GM23338 (cell line): ENCODE data around the gene CETN1. TPM values are rescaled to one million over a fixed set of nuclear protein-coding genes. Genes with fewer than 3 reads are reported as not detected.

Experiments used
- ATAC-seq: fragments of 200-7000 bp; cut with Tn5 transposase; 3 replicates; pipeline ENCODE4 v1.9.1; 2020
- DNase-seq: peaks from one replicate; pipeline ENCODE4 v3.0.0-alpha.2; 2015; ENCODE audit warnings: low spot score
- H2AFZ ChIP-seq: fragments of 200-600 bp; sonication (generic); 2 replicates; pipeline ENCODE4 v1.8.0; 2016; ENCODE audit warnings: antibody characterized with exemption, mild to moderate bottlenecking, moderate library complexity
- H3F3A ChIP-seq: fragments of 200-600 bp; sonication (generic); replicated peaks from 2 replicates; pipeline ENCODE4 v1.8.0; 2017; ENCODE audit warnings: antibody characterized with exemption, mixed run types, low read depth
- H3K27ac ChIP-seq: fragments of 200-600 bp; sonication (generic); 2 replicates; pipeline ENCODE4 v1.6.1; 2016; ENCODE audit warnings: low read depth
- H3K27me3 ChIP-seq: fragments of 200-600 bp; sonication (generic); 2 replicates; pipeline ENCODE4 v1.8.0; 2016; ENCODE audit warnings: mild to moderate bottlenecking, mixed run types, moderate library complexity; ENCODE audit not compliant: insufficient read depth
- H3K36me3 ChIP-seq: fragments of 200-600 bp; sonication (generic); 2 replicates; pipeline ENCODE4 v1.8.0; 2016; ENCODE audit warnings: mild to moderate bottlenecking; ENCODE audit not compliant: insufficient read depth
- H3K4me1 ChIP-seq: fragments of 200-600 bp; sonication (generic); 2 replicates; pipeline ENCODE4 v1.8.0; 2016; ENCODE audit warnings: mild to moderate bottlenecking, moderate library complexity; ENCODE audit not compliant: insufficient read depth
- H3K4me2 ChIP-seq: fragments of 200-600 bp; sonication (generic); 2 replicates; pipeline ENCODE4 v1.7.1; 2017; ENCODE audit warnings: mixed run types
- H3K4me3 ChIP-seq: fragments of 200-600 bp; sonication (generic); 2 replicates; pipeline ENCODE4 v1.6.1; 2016; ENCODE audit warnings: mixed run types
- H3K79me2 ChIP-seq: fragments of 200-600 bp; sonication (generic); replicated peaks from 2 replicates; pipeline ENCODE4 v1.8.0; 2017; ENCODE audit warnings: mild to moderate bottlenecking; ENCODE audit not compliant: insufficient read depth
- H3K9me2 ChIP-seq: fragments of 200-600 bp; sonication (generic); 2 replicates; pipeline ENCODE4 v1.8.0; 2017; ENCODE audit not compliant: insufficient read depth
- H4K20me1 ChIP-seq: fragments of 200-600 bp; sonication (generic); replicated peaks from 2 replicates; pipeline ENCODE4 v1.8.0; 2017; ENCODE audit warnings: mild to moderate bottlenecking; ENCODE audit not compliant: insufficient read depth
- H3K27ac Mint-ChIP-seq: 2 replicates; pipeline ENCODE4 v1.8.0; 2020; ENCODE audit warnings: inconsistent platforms, mild to moderate bottlenecking, moderate library complexity, mixed read lengths
- H3K27me3 Mint-ChIP-seq: 3 replicates; pipeline ENCODE4 v1.8.0; 2022; ENCODE audit warnings: low read depth, mild to moderate bottlenecking, moderate library complexity, mixed read lengths, inconsistent platforms; ENCODE audit not compliant: insufficient read depth, poor library complexity
- H3K36me3 Mint-ChIP-seq: 3 replicates; pipeline ENCODE4 v1.8.0; 2021; ENCODE audit warnings: low read depth, mild to moderate bottlenecking, inconsistent platforms, moderate library complexity, mixed read lengths
- H3K4me1 Mint-ChIP-seq: 3 replicates; pipeline ENCODE4 v1.8.0; 2020; ENCODE audit warnings: mild to moderate bottlenecking, inconsistent platforms, mixed read lengths
- H3K4me3 Mint-ChIP-seq: 3 replicates; pipeline ENCODE4 v1.8.0; 2021; ENCODE audit warnings: moderate library complexity, mild to moderate bottlenecking, inconsistent platforms, mixed read lengths
- H3K9me3 Mint-ChIP-seq: 3 replicates; pipeline ENCODE4 v1.8.0; 2020; ENCODE audit warnings: moderate library complexity, mild to moderate bottlenecking, inconsistent platforms, mixed read lengths
- CREB1 ChIP-seq: fragments of 250-450 bp; sonication (Bioruptor Pico); IDR thresholded peaks from 2 replicates; pipeline ENCODE4 v1.5.0; 2020; ENCODE audit warnings: low read depth, mild to moderate bottlenecking, moderate library complexity
- CTCF ChIP-seq, 2 experiments: fragments of 200-600 bp in 1 of 2; sonication (generic) in 1 of 2; conservative IDR thresholded peaks; 2 replicates each; pipeline versions ENCODE4 v1.5.1 to v1.6.1; 2016 to 2017; ENCODE audit warnings: antibody characterized with exemption in 2 of 2, low read depth in 2 of 2, mild to moderate bottlenecking in 2 of 2, moderate library complexity in 1 of 2
- ETS1 ChIP-seq: IDR thresholded peaks from 2 replicates; pipeline ENCODE4 v1.6.1; 2016; ENCODE audit warnings: antibody characterized with exemption
- EZH2 ChIP-seq: fragments of 200-600 bp; sonication (generic); IDR thresholded peaks from one replicate; pipeline ENCODE4 v1.8.0; 2017; ENCODE audit warnings: antibody characterized with exemption, mild to moderate bottlenecking, low read depth; ENCODE audit not compliant: unreplicated experiment
- EZH2phosphoT487 ChIP-seq: fragments of 200-600 bp; sonication (generic); IDR thresholded peaks from one replicate; pipeline ENCODE4 v1.8.1; 2018; ENCODE audit warnings: antibody characterized with exemption; ENCODE audit not compliant: unreplicated experiment
- JUNB ChIP-seq: IDR thresholded peaks from one replicate; pipeline ENCODE4 v1.6.1; 2016; ENCODE audit warnings: antibody characterized with exemption; ENCODE audit not compliant: unreplicated experiment
- NANOG ChIP-seq: IDR thresholded peaks from 2 replicates; pipeline ENCODE4 v1.6.1; 2016; ENCODE audit warnings: antibody characterized with exemption, borderline replicate concordance
- POLR2AphosphoS5 ChIP-seq: IDR thresholded peaks from 2 replicates; pipeline ENCODE4 v1.6.1; 2016; ENCODE audit warnings: antibody characterized with exemption, low read depth
- STAT1 ChIP-seq: IDR thresholded peaks from one replicate; pipeline ENCODE4 v1.6.1; 2016; ENCODE audit warnings: antibody characterized with exemption; ENCODE audit not compliant: unreplicated experiment
- ZNF114 ChIP-seq: fragments of 250-450 bp; sonication (Bioruptor Pico); IDR thresholded peaks from 2 replicates; pipeline ENCODE4 v1.5.0; 2020; ENCODE audit warnings: mild to moderate bottlenecking, moderate library complexity
- ZNF331 ChIP-seq: fragments of 250-450 bp; sonication (Bioruptor Pico); IDR thresholded peaks from 2 replicates; pipeline ENCODE4 v1.5.0; 2020; ENCODE audit warnings: low read depth, mild to moderate bottlenecking, moderate library complexity
- polyA plus RNA-seq: library from polyadenylated mRNA; unstranded; fragments of >200 nt; fragmentation: Nextera tagmentation; extraction: Ambion mirVana; gene quantifications from 2 replicates; pipeline ENCODE4 v1.2.1, GENCODE V29; 2016
- total RNA-seq: library from RNA; depleted of rRNA; stranded (reverse); fragments of >200 nt; shearing (Covaris generic); gene quantifications from 2 replicates; pipeline ENCODE4 v1.2.3, GENCODE V29; 2014
- TF ChIP-seq, protein P1 (sequence below): IDR thresholded peaks from one replicate; pipeline ENCODE4 v1.6.1; 2018; ENCODE audit warnings: antibody characterized with exemption; ENCODE audit not compliant: unreplicated experiment
- TF ChIP-seq, protein P2 (sequence below): fragments of 250-450 bp; sonication (Bioruptor Pico); IDR thresholded peaks from 2 replicates; pipeline ENCODE4 v1.5.0; 2020; ENCODE audit warnings: mild to moderate bottlenecking, moderate library complexity

Gene CETN1
- total and polyA plus RNA-seq, 2 experiments from 2014 or later: not detected

GRCh38 chr18:570697-571096, 9.5 kb upstream of the CETN1 start:
- Mint-ChIP-seq H3K9me3 (no peaks in the 10 kb centered on the region; the same call in 2 of the 3 replicates), H3K4me1 (peaks cover 39% of the 10 kb centered on the region), H3K27ac (no peak overlapping the region), H3K27me3 (no peaks in the 10 kb centered on the region), H3K36me3 (no peaks in the 10 kb centered on the region), H3K4me3 (no peak overlapping the region)
- Histone ChIP-seq H3K4me1 (peaks cover 38% of the 10 kb centered on the region), H3K4me3 (no peak overlapping the region), H3K79me2 (no peaks in the 10 kb centered on the region), H4K20me1 (no peaks in the 10 kb centered on the region), H2AFZ (no peak overlapping the region), H3F3A (no peaks in the 10 kb centered on the region), H3K9me2 (no peaks in the 10 kb centered on the region), H3K36me3 (no peaks in the 10 kb centered on the region), H3K27me3 (no peaks in the 10 kb centered on the region), H3K27ac (no peak overlapping the region), H3K4me2 (no peak overlapping the region)
- ATAC-seq (no peak), DNase-seq (no peak)
- TF ChIP-seq NANOG: no peak
- no peak for TF ChIP-seq EZH2
- no peak for TF ChIP-seq CTCF (conservative IDR thresholded peaks at IDR 0.05; ENCODE audit: low read depth in 2 of 2)
- no peak for TF ChIP-seq CREB1 (CRISPR knock-in tag)
- TF ChIP-seq ETS1: no peak
- no peak for TF ChIP-seq ZNF331
- no peak for TF ChIP-seq EZH2phosphoT487
- no peak for TF ChIP-seq STAT1
- TF ChIP-seq, protein P1, sequence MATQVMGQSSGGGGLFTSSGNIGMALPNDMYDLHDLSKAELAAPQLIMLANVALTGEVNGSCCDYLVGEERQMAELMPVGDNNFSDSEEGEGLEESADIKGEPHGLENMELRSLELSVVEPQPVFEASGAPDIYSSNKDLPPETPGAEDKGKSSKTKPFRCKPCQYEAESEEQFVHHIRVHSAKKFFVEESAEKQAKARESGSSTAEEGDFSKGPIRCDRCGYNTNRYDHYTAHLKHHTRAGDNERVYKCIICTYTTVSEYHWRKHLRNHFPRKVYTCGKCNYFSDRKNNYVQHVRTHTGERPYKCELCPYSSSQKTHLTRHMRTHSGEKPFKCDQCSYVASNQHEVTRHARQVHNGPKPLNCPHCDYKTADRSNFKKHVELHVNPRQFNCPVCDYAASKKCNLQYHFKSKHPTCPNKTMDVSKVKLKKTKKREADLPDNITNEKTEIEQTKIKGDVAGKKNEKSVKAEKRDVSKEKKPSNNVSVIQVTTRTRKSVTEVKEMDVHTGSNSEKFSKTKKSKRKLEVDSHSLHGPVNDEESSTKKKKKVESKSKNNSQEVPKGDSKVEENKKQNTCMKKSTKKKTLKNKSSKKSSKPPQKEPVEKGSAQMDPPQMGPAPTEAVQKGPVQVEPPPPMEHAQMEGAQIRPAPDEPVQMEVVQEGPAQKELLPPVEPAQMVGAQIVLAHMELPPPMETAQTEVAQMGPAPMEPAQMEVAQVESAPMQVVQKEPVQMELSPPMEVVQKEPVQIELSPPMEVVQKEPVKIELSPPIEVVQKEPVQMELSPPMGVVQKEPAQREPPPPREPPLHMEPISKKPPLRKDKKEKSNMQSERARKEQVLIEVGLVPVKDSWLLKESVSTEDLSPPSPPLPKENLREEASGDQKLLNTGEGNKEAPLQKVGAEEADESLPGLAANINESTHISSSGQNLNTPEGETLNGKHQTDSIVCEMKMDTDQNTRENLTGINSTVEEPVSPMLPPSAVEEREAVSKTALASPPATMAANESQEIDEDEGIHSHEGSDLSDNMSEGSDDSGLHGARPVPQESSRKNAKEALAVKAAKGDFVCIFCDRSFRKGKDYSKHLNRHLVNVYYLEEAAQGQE: no peak
- no peak for TF ChIP-seq JUNB
- TF ChIP-seq ZNF114 (CRISPR knock-in tag): no peak
- no peak for TF ChIP-seq POLR2AphosphoS5
- TF ChIP-seq, protein P2, sequence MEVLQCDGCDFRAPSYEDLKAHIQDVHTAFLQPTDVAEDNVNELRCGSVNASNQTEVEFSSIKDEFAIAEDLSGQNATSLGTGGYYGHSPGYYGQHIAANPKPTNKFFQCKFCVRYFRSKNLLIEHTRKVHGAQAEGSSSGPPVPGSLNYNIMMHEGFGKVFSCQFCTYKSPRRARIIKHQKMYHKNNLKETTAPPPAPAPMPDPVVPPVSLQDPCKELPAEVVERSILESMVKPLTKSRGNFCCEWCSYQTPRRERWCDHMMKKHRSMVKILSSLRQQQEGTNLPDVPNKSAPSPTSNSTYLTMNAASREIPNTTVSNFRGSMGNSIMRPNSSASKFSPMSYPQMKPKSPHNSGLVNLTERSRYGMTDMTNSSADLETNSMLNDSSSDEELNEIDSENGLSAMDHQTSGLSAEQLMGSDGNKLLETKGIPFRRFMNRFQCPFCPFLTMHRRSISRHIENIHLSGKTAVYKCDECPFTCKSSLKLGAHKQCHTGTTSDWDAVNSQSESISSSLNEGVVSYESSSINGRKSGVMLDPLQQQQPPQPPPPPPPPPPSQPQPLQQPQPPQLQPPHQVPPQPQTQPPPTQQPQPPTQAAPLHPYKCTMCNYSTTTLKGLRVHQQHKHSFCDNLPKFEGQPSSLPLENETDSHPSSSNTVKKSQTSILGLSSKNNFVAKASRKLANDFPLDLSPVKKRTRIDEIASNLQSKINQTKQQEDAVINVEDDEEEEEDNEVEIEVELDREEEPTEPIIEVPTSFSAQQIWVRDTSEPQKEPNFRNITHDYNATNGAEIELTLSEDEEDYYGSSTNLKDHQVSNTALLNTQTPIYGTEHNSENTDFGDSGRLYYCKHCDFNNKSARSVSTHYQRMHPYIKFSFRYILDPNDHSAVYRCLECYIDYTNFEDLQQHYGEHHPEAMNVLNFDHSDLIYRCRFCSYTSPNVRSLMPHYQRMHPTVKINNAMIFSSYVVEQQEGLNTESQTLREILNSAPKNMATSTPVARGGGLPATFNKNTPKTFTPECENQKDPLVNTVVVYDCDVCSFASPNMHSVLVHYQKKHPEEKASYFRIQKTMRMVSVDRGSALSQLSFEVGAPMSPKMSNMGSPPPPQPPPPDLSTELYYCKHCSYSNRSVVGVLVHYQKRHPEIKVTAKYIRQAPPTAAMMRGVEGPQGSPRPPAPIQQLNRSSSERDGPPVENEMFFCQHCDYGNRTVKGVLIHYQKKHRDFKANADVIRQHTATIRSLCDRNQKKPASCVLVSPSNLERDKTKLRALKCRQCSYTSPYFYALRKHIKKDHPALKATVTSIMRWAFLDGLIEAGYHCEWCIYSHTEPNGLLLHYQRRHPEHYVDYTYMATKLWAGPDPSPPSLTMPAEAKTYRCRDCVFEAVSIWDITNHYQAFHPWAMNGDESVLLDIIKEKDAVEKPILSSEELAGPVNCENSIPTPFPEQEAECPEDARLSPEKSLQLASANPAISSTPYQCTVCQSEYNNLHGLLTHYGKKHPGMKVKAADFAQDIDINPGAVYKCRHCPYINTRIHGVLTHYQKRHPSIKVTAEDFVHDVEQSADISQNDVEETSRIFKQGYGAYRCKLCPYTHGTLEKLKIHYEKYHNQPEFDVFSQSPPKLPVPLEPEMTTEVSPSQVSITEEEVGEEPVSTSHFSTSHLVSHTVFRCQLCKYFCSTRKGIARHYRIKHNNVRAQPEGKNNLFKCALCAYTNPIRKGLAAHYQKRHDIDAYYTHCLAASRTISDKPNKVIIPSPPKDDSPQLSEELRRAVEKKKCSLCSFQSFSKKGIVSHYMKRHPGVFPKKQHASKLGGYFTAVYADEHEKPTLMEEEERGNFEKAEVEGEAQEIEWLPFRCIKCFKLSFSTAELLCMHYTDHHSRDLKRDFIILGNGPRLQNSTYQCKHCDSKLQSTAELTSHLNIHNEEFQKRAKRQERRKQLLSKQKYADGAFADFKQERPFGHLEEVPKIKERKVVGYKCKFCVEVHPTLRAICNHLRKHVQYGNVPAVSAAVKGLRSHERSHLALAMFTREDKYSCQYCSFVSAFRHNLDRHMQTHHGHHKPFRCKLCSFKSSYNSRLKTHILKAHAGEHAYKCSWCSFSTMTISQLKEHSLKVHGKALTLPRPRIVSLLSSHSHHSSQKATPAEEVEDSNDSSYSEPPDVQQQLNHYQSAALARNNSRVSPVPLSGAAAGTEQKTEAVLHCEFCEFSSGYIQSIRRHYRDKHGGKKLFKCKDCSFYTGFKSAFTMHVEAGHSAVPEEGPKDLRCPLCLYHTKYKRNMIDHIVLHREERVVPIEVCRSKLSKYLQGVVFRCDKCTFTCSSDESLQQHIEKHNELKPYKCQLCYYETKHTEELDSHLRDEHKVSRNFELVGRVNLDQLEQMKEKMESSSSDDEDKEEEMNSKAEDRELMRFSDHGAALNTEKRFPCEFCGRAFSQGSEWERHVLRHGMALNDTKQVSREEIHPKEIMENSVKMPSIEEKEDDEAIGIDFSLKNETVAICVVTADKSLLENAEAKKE (CRISPR knock-in tag): no peak
